ENCODE measurements around the gene CDH26.

GRCh38 chr20:60009318-60009717 lies 51.1 kb downstream of the CDH26 start:
- TF ChIP-seq EZH2 (IDR thresholded peaks at IDR 0.05; ENCODE audit: insufficient read depth, poor library complexity, severe bottlenecking) (no peak), EZH2phosphoT487 (IDR thresholded peaks at IDR 0.05; ENCODE audit: insufficient read depth, low read depth) (no peak)

Data from GM23248 (cell line).